A673 (cell line): ENCODE measurements around the gene UHRF2. TPM values are rescaled to one million over a fixed set of nuclear protein-coding genes. Genes with fewer than 3 reads are reported as not detected.

Source experiments
- BruUV-seq: library from RNA; stranded (reverse); fragments of 400-500 nt; replicated peaks from 2 replicates; lab custom pipeline; 2021; lab: Mats Ljungman, UMichigan
- CTCF ChIA-PET: fragments of 300-600 bp; sonication (Branson Sonifier 250); formaldehyde crosslinking; loops from one replicate; lab custom pipeline; 2022; ENCODE audit warnings: antibody characterized with exemption; lab: Charles Lee
- POLR2A ChIA-PET: fragments of 300-600 bp; sonication (Branson Sonifier 250); formaldehyde crosslinking; loops from one replicate; lab custom pipeline; 2022; ENCODE audit warnings: antibody characterized with exemption; ENCODE audit not compliant: low non-redundant PET; lab: Charles Lee
- DNase-seq: peaks from one replicate; pipeline ENCODE4 v3.0.0-alpha.2; 2015; ENCODE audit warnings: low spot score
- H3K27ac ChIP-seq: fragments of 200-600 bp; sonication (generic); 2 replicates; pipeline ENCODE4 v1.5.1; 2016; ENCODE audit warnings: mixed run types, low read depth, mild to moderate bottlenecking, mixed read lengths, antibody characterized with exemption, low read length; ENCODE audit not compliant: poor library complexity, severe bottlenecking
- H3K27me3 ChIP-seq: fragments of 200-600 bp; sonication (generic); replicated peaks from 2 replicates; pipeline ENCODE4 v1.6.1; 2017; ENCODE audit warnings: mixed run types, low read depth, mild to moderate bottlenecking, mixed read lengths, antibody characterized with exemption, low read length; ENCODE audit not compliant: insufficient read depth, poor library complexity
- H3K36me3 ChIP-seq: fragments of 200-600 bp; sonication (generic); 2 replicates; pipeline ENCODE4 v1.6.1; 2016; ENCODE audit warnings: mixed run types, mild to moderate bottlenecking, mixed read lengths, antibody characterized with exemption, low read length; ENCODE audit not compliant: insufficient read depth, poor library complexity, severe bottlenecking
- H3K4me1 ChIP-seq: fragments of 200-600 bp; sonication (generic); 2 replicates; pipeline ENCODE4 v1.6.1; 2017; ENCODE audit warnings: mixed run types, mild to moderate bottlenecking, mixed read lengths, antibody characterized with exemption, low read length; ENCODE audit not compliant: insufficient read depth, poor library complexity, severe bottlenecking
- H3K4me3 ChIP-seq: fragments of 200-600 bp; sonication (generic); 2 replicates; pipeline ENCODE4 v1.5.1; 2016; ENCODE audit warnings: low read depth, mixed run types, mild to moderate bottlenecking, mixed read lengths, low read length; ENCODE audit not compliant: poor library complexity, severe bottlenecking
- H3K9me3 ChIP-seq: fragments of 200-600 bp; sonication (generic); 2 replicates; pipeline ENCODE4 v1.6.1; 2016; ENCODE audit warnings: mixed run types, low read depth, mild to moderate bottlenecking, mixed read lengths, antibody characterized with exemption, low read length; ENCODE audit not compliant: poor library complexity, severe bottlenecking
- CTCF ChIP-seq: fragments of 300-800, 200-600 bp; sonication (generic); conservative IDR thresholded peaks from 2 replicates; pipeline ENCODE4 v1.5.1; 2017; ENCODE audit warnings: low read depth, mild to moderate bottlenecking, antibody characterized with exemption, low read length, moderate library complexity, mixed read lengths
- EZH2 ChIP-seq: fragments of 200-600 bp; sonication (generic); IDR thresholded peaks from 2 replicates; pipeline ENCODE4 v1.6.1; 2017; ENCODE audit warnings: borderline replicate concordance, low read depth, mild to moderate bottlenecking, mixed read lengths, antibody characterized with exemption, low read length; ENCODE audit not compliant: poor library complexity, severe bottlenecking
- intact Hi-C: fragments of 100-400 bp; cut with micrococcal nuclease; formaldehyde crosslinking; loops from one replicate; pipeline ENCODE4 v1.10.0; 2022; ENCODE audit not compliant: unreplicated experiment
- total RNA-seq: library from RNA; stranded (reverse); gene quantifications from 2 replicates; pipeline ENCODE4 v1.2.3, GENCODE V29; 2021

UHRF2 gene
- total RNA-seq, 1 experiment from 2014 or later = 53.0 TPM

- no peak for TF ChIP-seq EZH2
- no peak for TF ChIP-seq CTCF
- H3K4me1 ChIP-seq = peaks cover 11% of the 10 kb centered on the region
- ChIA-PET POLR2A (interaction anchor here (0.5 kb wide), 1 partner anchor 727 kb away, joined by 18 read pairs; no protein-coding TSS in a partner anchor), CTCF (no interaction called here)
- H3K4me3 ChIP-seq = peak overlapping the region; percentile 97
- H3K9me3 ChIP-seq = no peaks in the 10 kb centered on the region
- no peak for DNase-seq
- H3K27ac ChIP-seq = no peak overlapping the region
- no TSS peak for BruUV-seq
- H3K27me3 ChIP-seq = peaks cover 6% of the 10 kb centered on the region
- intact Hi-C loops = no loop called here
- H3K36me3 ChIP-seq = no peaks in the 10 kb centered on the region
Observed at GRCh38 chr9:6415266-6415665, 2.3 kb downstream of the UHRF2 start.

- Histone ChIP-seq H3K4me1 (peaks cover 11% of the 10 kb centered on the region), H3K36me3 (no peaks in the 10 kb centered on the region), H3K4me3 (no peak overlapping the region), H3K9me3 (no peaks in the 10 kb centered on the region), H3K27me3 (no peaks in the 10 kb centered on the region), H3K27ac (no peak overlapping the region)
- DNase-seq = no peak
- TF ChIP-seq EZH2 (no peak), CTCF (no peak)
- intact Hi-C loops = no loop called here
- POLR2A ChIA-PET = no interaction called here
- CTCF ChIA-PET = no interaction called here
- no TSS peak for BruUV-seq
Observed at GRCh38 chr9:6417186-6417585, 4.2 kb downstream of the UHRF2 start.

- DNase-seq = no peak
- intact Hi-C loops = no loop called here
- Histone ChIP-seq H3K36me3 (no peaks in the 10 kb centered on the region), H3K9me3 (no peaks in the 10 kb centered on the region), H3K4me3 (no peak overlapping the region), H3K27ac (no peak overlapping the region), H3K27me3 (no peaks in the 10 kb centered on the region), H3K4me1 (peaks cover 11% of the 10 kb centered on the region)
- no TSS peak for BruUV-seq
- ChIA-PET CTCF (no interaction called here), POLR2A (no interaction called here)
- TF ChIP-seq CTCF (no peak), EZH2 (no peak)
Observed at GRCh38 chr9:6418764-6419163, 5.8 kb downstream of the UHRF2 start.
